GM12878 (cell line): ENCODE results near the gene CCDC102B. TPM values are rescaled to one million over a fixed set of nuclear protein-coding genes. Genes with fewer than 3 reads are reported as not detected.
A peak's percentile ranks its signal among the peaks of the same experiment; 100 is the strongest.

Experiments used
- ATAC-seq: fragments of 200-7000 bp; cut with Tn5 transposase; 3 replicates; pipeline ENCODE4 v1.9.1; 2020; ENCODE audit warnings: mild to moderate bottlenecking, moderate library complexity
- BruUV-seq: library from RNA; stranded (reverse); fragments of 400-500 nt; replicated peaks from 2 replicates; lab custom pipeline; 2021; lab: Mats Ljungman, UMichigan
- CTCF ChIA-PET: fragments of 300-600 bp; sonication (Branson Sonifier 250); formaldehyde crosslinking; extraction: SDS; loops from one replicate; lab custom pipeline; 2021; ENCODE audit warnings: inconsistent platforms; lab: Yijun Ruan, JAX
- POLR2A ChIA-PET: fragments of 350-600 bp; formaldehyde crosslinking; extraction: SDS; loops from one replicate; lab custom pipeline; 2021; ENCODE audit warnings: inconsistent platforms; lab: Charles Lee
- RAD21 ChIA-PET: fragments of 300-600 bp; sonication (Branson Sonifier 250); formaldehyde crosslinking; loops from one replicate; lab custom pipeline; 2023; ENCODE audit warnings: antibody characterized with exemption; ENCODE audit not compliant: unreplicated experiment; lab: Charles Lee
- SMC1A ChIA-PET: fragments of 300-600 bp; sonication (Branson Sonifier 250); formaldehyde crosslinking; loops from one replicate; lab custom pipeline; 2023; ENCODE audit not compliant: unreplicated experiment, uncharacterized antibody; lab: Charles Lee
- DNase-seq: peaks from one replicate; pipeline ENCODE4 v3.0.0-alpha.2; 2011; ENCODE audit warnings: low read depth, low spot score
- FAIRE-seq: peaks from 3 replicates; lab custom pipeline; 2011; peaks lifted over from hg19 to GRCh38; lab: Jason Lieb, UNC
- H2AFZ ChIP-seq: 2 replicates; pipeline ENCODE4 v1.6.0; 2011; ENCODE audit warnings: low read depth, low read length, control low read depth; ENCODE audit not compliant: control insufficient read depth
- H3K27ac ChIP-seq: 2 replicates; pipeline ENCODE4 v1.5.1; 2011; ENCODE audit warnings: control low read depth; ENCODE audit not compliant: control insufficient read depth, insufficient read depth
- H3K27me3 ChIP-seq, 2 experiments: replicated peaks in 1 of 2; 2 replicates each; pipeline versions ENCODE4 v1.6.0 to v1.6.1; 2011; ENCODE audit warnings: low read length in 1 of 2; ENCODE audit not compliant: control insufficient read depth in 2 of 2, insufficient read depth in 2 of 2
- H3K36me3 ChIP-seq, 2 experiments: 2 replicates each; pipeline ENCODE4 v1.5.1; 2011; ENCODE audit warnings: low read length in 1 of 2; ENCODE audit not compliant: control insufficient read depth in 2 of 2, insufficient read depth in 2 of 2
- H3K4me1 ChIP-seq: 2 replicates; pipeline ENCODE4 v1.6.1; 2011; ENCODE audit warnings: mild to moderate bottlenecking, low read length, moderate library complexity, mixed read lengths; ENCODE audit not compliant: control insufficient read depth, insufficient read depth
- H3K4me2 ChIP-seq: 2 replicates; pipeline ENCODE4 v1.6.0; 2011; ENCODE audit warnings: control low read depth; ENCODE audit not compliant: control insufficient read depth, insufficient read depth
- H3K4me3 ChIP-seq: fragments of 200-600 bp; sonication (generic); 2 replicates; pipeline ENCODE4 v1.5.1; 2016
- H3K79me2 ChIP-seq: 2 replicates; pipeline ENCODE4 v1.6.0; 2011; ENCODE audit warnings: low read length; ENCODE audit not compliant: control insufficient read depth, insufficient read depth
- H3K9ac ChIP-seq: 2 replicates; pipeline ENCODE4 v1.8.0; 2011; ENCODE audit warnings: low read length, control low read depth, mixed read lengths; ENCODE audit not compliant: control insufficient read depth, insufficient read depth
- H3K9me3 ChIP-seq: replicated peaks from 3 replicates; pipeline ENCODE4 v1.5.1; 2011; ENCODE audit warnings: mild to moderate bottlenecking, low read length; ENCODE audit not compliant: control insufficient read depth, insufficient read depth
- H4K20me1 ChIP-seq: 2 replicates; pipeline ENCODE4 v1.6.0; 2011; ENCODE audit not compliant: control insufficient read depth, insufficient read depth
- ATF7 ChIP-seq: fragments of 450-650 bp; IDR thresholded peaks from 2 replicates; pipeline ENCODE4 v1.6.1; 2016; ENCODE audit warnings: low read depth, mild to moderate bottlenecking
- IKZF1 ChIP-seq: fragments of 450-650 bp; conservative IDR thresholded peaks from 2 replicates; pipeline ENCODE4 v1.6.1; 2017; ENCODE audit warnings: antibody characterized with exemption, mild to moderate bottlenecking
- IKZF2 ChIP-seq, 2 experiments: fragments of 450-650 bp; IDR thresholded peaks; 2 replicates each; pipeline ENCODE4 v1.6.1; 2017; ENCODE audit warnings: mild to moderate bottlenecking in 2 of 2, moderate library complexity in 2 of 2
- MEF2A ChIP-seq: IDR thresholded peaks from 2 replicates; pipeline ENCODE4 v1.6.1; 2011; ENCODE audit warnings: low read depth, mild to moderate bottlenecking, low read length, moderate library complexity; ENCODE audit not compliant: insufficient read depth
- MEF2B ChIP-seq: fragments of 450-650 bp; IDR thresholded peaks from 2 replicates; pipeline ENCODE4 v1.6.1; 2018; ENCODE audit warnings: mild to moderate bottlenecking, moderate library complexity; ENCODE audit not compliant: partially characterized antibody, poor library complexity, severe bottlenecking
- RUNX3 ChIP-seq: IDR thresholded peaks from 2 replicates; pipeline ENCODE4 v1.6.1; 2012; ENCODE audit warnings: low read length, inconsistent platforms
- SMC3 ChIP-seq: IDR thresholded peaks from 2 replicates; pipeline ENCODE4 v1.6.1; 2011; ENCODE audit warnings: low read length, improper control_type of control experiment, borderline replicate concordance
- ZBTB11 ChIP-seq: fragments of 450-650 bp; formaldehyde crosslinking; IDR thresholded peaks from 2 replicates; pipeline ENCODE4 v1.5.0; 2022; ENCODE audit warnings: mild to moderate bottlenecking, missing genetic modification characterization
- ZNF217 ChIP-seq: fragments of 450-650 bp; IDR thresholded peaks from 2 replicates; pipeline ENCODE4 v1.6.1; 2017; ENCODE audit warnings: antibody characterized with exemption, mild to moderate bottlenecking
- ZNF687 ChIP-seq: fragments of 450-650 bp; IDR thresholded peaks from 2 replicates; pipeline ENCODE4 v1.6.1; 2017; ENCODE audit warnings: mild to moderate bottlenecking, moderate library complexity
- WGBS: methylation state at CpG from one replicate; pipeline ENCODE4 v1.1.6; 2016; ENCODE audit warnings: low lambda C conversion rate; ENCODE audit not compliant: insufficient replicate concordance, insufficient coverage; ENCODE audit errors: missing lambda C conversion rate; 5-methylcytosine and 5-hydroxymethylcytosine counted together
- in situ Hi-C: fragments of 300-500 bp; cut with MboI; formaldehyde crosslinking; loops from 9 replicates; pipeline ENCODE4 v1.14.3; 2018; ENCODE audit warnings: mixed read lengths
- intact Hi-C: fragments of 100-400 bp; cut with micrococcal nuclease; formaldehyde crosslinking; loops from one replicate; pipeline ENCODE4 v1.14.2; 2022; ENCODE audit not compliant: unreplicated experiment
- polyA plus RNA-seq, 11 experiments: library from polyadenylated mRNA; depleted of rRNA in 4 of 11; unstranded in 6 of 11; stranded (reverse) in 5 of 11; fragments of >200 nt; fragmentation: Nextera tagmentation in 4 of 11; fragmentation: Illumina TruSeq in 1 of 11; extraction: Ambion mirVana in 4 of 11; extraction: Trizol in 1 of 11; gene quantifications; 1 replicate in 1 of 11; 2 replicates in 10 of 11; pipeline versions ENCODE4 v1.2.1 to v1.2.3, GENCODE V29; 2011 to 2016; ENCODE audit warnings: inconsistent platforms in 2 of 11, missing spikeins in 2 of 11, low read depth in 1 of 11
- total RNA-seq, 4 experiments: library from RNA; depleted of rRNA in 3 of 4; stranded (reverse); fragments of >200 nt in 3 of 4; fragmentation: Illumina TruSeq in 1 of 4; extraction: Trizol in 1 of 4; gene quantifications; 2 replicates each; pipeline versions ENCODE4 v1.2.1 to v1.2.3, GENCODE V29; 2013 to 2021
- TF ChIP-seq, protein P1 (sequence below), 3 experiments: IDR thresholded peaks in 2 of 3; conservative IDR thresholded peaks in 1 of 3; 2 replicates each; pipeline ENCODE4 v1.5.1; 2011; ENCODE audit warnings: low read depth in 3 of 3, low read length in 3 of 3, mild to moderate bottlenecking in 3 of 3, control low read depth in 2 of 3, moderate library complexity in 2 of 3, inconsistent platforms in 1 of 3, mixed read lengths in 1 of 3; ENCODE audit not compliant: control insufficient read depth in 2 of 3, insufficient read depth in 1 of 3; ENCODE audit errors: extremely low read depth in 1 of 3
- TF ChIP-seq, protein P2 (sequence below): fragments of 150-350 bp; IDR thresholded peaks from 2 replicates; pipeline ENCODE4 v1.6.1; 2014; ENCODE audit warnings: mild to moderate bottlenecking, low read depth, low read length

CCDC102B gene
- total and polyA plus RNA-seq, 10 of the 15 experiments (the other 5 are each of a cell fraction or from before 2014, with no cell fraction given), result 2.7 to 4.7 (median 3.3) TPM

DNA sequence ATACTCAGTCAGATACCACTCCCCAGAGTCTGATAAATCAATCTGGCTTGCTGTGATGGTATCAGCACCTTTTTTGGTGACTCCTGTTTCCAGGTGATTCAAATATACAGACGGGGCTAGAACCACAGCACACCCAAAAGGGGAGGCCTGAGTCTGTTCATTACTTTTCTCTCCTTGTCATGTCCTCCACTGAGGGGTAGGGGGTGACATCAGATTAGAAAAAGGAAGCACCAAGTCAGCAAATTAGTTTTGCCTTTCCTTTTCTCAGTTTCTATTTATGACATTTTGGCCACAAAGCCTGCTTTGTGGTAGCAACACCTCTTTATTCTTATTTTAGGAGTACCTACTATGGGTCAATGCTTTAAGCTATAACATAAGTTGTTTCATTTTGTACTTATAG lies 127.4 kb downstream of the CCDC102B start:
- peak; percentile 94 for ATAC-seq
- CTCF ChIA-PET, result interaction anchor here (0.8 to 2.8 kb wide), 14 partner anchors 8 to 1234 kb away, joined by 3 to 13 read pairs (median 3); no protein-coding TSS in a partner anchor
- Histone ChIP-seq H3K4me1 (no peaks in the 10 kb centered on the region), H3K9ac (no peak overlapping the region), H3K4me3 (no peak overlapping the region), H3K27me3 (no peaks in the 10 kb centered on the region; a peak in 1 of 4 replicates), H3K36me3 (no peaks in the 10 kb centered on the region), H2AFZ (no peak overlapping the region), H4K20me1 (no peaks in the 10 kb centered on the region), H3K9me3 (no peaks in the 10 kb centered on the region), H3K27ac (no peak overlapping the region), H3K79me2 (no peaks in the 10 kb centered on the region), H3K4me2 (no peak overlapping the region)
- RAD21 ChIA-PET, result interaction anchor here (0.6 to 1.5 kb wide), 7 partner anchors 9 to 1162 kb away, joined by 3 to 6 read pairs (median 4); no protein-coding TSS in a partner anchor
- in situ Hi-C loops (loop anchor here (10.0 kb wide), 1 partner anchor 1170 kb away; no protein-coding TSS in a partner anchor), intact Hi-C loops (loop anchor here (10.0 kb wide), 1 partner anchor 1160 kb away; no protein-coding TSS in a partner anchor)
- POLR2A ChIA-PET, result no interaction called here
- SMC1A ChIA-PET, result interaction anchor here (0.7 to 2.3 kb wide), 8 partner anchors 8 to 1161 kb away, joined by 3 to 13 read pairs (median 3); no protein-coding TSS in a partner anchor
- FAIRE-seq, result no peak
- 10% methylated on average over 1 of the region's 1 CpG for WGBS
- no TSS peak for BruUV-seq
- no peak for DNase-seq
- TF ChIP-seq SMC3, result peak; percentile 46
- TF ChIP-seq, protein P1, sequence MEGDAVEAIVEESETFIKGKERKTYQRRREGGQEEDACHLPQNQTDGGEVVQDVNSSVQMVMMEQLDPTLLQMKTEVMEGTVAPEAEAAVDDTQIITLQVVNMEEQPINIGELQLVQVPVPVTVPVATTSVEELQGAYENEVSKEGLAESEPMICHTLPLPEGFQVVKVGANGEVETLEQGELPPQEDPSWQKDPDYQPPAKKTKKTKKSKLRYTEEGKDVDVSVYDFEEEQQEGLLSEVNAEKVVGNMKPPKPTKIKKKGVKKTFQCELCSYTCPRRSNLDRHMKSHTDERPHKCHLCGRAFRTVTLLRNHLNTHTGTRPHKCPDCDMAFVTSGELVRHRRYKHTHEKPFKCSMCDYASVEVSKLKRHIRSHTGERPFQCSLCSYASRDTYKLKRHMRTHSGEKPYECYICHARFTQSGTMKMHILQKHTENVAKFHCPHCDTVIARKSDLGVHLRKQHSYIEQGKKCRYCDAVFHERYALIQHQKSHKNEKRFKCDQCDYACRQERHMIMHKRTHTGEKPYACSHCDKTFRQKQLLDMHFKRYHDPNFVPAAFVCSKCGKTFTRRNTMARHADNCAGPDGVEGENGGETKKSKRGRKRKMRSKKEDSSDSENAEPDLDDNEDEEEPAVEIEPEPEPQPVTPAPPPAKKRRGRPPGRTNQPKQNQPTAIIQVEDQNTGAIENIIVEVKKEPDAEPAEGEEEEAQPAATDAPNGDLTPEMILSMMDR (IDR thresholded peaks at IDR 0.05 in 2 of 3, conservative IDR thresholded peaks at IDR 0.05 in 1 of 3; ENCODE audit: control insufficient read depth in 2 of 3, extremely low read depth in 1 of 3, insufficient read depth in 1 of 3, low read depth in 3 of 3, low read length in 3 of 3), result peak; percentile 27 to 61 (median 46); a peak in 4 of 6 replicates
- TF ChIP-seq ATF7, result peak; percentile 39; the same call in 1 of the 2 replicates
- TF ChIP-seq RUNX3, result 0 out of 2 replicates have a peak, but pooled peaks have one; percentile 26
- TF ChIP-seq MEF2A, result peak; percentile 34; the same call in 1 of the 2 replicates
- TF ChIP-seq ZNF687, result no peak
- no peak for TF ChIP-seq ZBTB11 (CRISPR knock-in tag)
- peak in 1 of 2 experiments; percentile 32; a peak in 1 of 4 replicates for TF ChIP-seq IKZF2 (IDR thresholded peaks at IDR 0.05)
- peak; percentile 29; the same call in 1 of the 2 replicates for TF ChIP-seq IKZF1
- TF ChIP-seq ZNF217, result 0 out of 2 replicates have a peak, but pooled peaks have one; percentile 29
- TF ChIP-seq MEF2B, result peak; percentile 39
- TF ChIP-seq, protein P2, sequence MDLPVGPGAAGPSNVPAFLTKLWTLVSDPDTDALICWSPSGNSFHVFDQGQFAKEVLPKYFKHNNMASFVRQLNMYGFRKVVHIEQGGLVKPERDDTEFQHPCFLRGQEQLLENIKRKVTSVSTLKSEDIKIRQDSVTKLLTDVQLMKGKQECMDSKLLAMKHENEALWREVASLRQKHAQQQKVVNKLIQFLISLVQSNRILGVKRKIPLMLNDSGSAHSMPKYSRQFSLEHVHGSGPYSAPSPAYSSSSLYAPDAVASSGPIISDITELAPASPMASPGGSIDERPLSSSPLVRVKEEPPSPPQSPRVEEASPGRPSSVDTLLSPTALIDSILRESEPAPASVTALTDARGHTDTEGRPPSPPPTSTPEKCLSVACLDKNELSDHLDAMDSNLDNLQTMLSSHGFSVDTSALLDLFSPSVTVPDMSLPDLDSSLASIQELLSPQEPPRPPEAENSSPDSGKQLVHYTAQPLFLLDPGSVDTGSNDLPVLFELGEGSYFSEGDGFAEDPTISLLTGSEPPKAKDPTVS, result no peak
